Ureter (tissue), 1 donor: Measurements from ENCODE around the gene WDPCP. TPM values are rescaled to one million over a fixed set of nuclear protein-coding genes. Genes with fewer than 3 reads are reported as not detected.
"Not testable (repeated sequence)": the region's sequence is repeated elsewhere in the genome, so short reads cannot be mapped to it uniquely, and the experiment has no call there.

Experiments used
- DNase-seq: peaks from one replicate; pipeline ENCODE4 v3.0.0-alpha.2; 2020; ENCODE audit warnings: low spot score
- total RNA-seq: library from RNA; stranded (reverse); gene quantifications from one replicate; pipeline ENCODE4 v1.2.4, GENCODE V29; 2023
- donor health status: DM: yes; HTN: yes; CAD: no.

The WDPCP gene
- total RNA-seq, 1 donor from 2014 or later = 22.1 TPM

DNA sequence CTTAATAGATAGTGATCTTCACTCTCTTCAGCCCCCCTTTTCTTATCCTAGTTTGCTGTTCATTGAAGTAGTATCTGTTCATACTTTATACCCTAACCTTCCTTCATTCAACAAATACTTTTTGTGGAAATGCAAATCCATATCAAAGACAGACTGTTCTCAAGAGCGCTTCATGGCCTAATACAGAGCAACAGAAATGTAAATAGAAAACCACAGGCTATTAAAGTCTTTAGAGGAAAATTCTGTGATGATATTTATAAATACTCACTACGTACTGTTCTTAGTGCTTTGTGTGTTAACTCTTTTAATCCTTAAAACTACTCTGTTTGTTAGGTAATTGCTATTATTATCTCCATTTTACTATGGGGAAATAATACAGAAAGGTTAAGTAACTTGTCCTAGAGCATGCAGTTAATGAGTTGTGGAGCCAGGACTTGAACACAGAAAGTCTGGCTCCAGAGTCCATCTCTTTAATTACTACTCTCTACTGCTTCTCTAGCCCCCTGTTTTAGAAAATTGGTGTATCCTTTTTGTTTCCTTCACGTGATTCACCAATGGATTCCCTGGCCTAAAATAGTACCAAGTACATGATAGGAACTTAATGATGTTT, 3.4 kb upstream of the WDPCP start:
- DNase-seq = no peak

DNA sequence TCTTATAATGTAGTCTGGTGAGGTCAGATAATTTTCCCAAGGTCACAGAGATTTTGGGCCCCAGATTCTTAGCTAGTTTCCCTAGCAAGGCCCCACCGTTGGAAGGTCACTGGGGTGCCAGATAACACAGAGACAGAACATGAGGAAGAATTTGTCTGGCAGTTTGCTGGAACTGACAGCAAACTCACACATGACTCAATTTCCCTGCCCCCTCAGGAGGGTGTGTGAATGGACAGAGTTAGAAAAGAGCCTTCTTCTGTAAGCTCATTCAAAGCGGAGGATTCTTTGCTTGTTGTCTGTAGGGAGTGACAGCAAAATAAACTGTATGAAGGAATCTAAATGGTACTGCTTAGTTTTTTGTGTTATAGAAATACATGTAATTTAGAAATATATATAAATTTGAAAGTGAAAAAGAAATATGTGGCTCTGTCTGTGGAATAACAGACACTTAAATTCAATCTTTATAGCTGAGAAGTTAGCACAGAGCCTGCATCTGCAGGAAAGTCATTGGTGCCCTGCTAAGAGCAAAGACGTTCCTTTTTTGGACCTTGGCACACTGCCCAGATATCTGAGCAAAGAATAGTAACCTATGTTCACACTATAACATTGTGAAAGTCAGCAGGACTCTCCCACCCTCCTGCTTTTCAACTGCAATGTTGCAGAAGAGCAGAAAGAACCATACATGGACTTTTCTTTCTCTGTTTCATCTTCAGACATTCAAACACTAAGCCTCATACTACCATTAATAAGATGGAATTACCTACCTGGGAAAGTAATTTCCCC, 2.5 kb upstream of the WDPCP start:
- DNase-seq = no peak

DNA sequence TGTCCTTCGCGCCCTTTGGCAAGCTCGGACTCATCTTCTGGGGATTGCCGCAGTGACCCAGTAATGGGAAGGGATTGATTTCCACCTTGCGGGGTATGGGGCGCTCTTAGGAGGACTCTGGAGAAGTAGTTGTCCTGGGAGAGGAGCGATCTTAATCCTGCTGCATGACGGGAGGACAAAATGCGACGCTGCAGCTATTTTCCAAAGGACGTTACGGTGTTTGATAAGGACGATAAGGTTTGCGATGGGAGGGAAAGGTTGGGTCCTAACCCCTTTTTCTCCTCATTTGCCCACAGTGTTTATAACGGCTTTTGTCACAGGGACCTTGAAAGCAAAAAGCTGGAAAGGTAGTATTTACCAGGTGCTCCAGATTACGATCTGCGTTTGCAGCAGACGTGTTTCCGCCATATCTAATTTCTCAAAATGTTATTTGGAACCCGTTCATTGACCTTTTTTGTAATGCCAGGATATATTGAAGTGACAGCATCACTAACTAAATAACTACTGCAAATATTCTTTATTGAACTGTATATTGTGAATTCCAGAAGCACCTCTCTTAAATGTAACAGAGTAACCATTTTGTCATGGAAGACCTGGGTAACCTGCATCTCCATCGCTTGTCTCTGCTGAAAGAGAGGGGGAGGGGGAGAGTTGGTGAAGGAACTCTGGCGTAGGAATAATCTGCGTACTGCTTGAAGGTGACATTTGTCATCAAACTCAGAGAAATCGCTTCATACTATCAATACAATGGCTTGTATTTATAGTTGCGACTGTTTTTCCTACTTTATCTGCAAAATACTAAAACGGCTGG, 1.1 kb upstream of the WDPCP start:
- no peak for DNase-seq

DNA sequence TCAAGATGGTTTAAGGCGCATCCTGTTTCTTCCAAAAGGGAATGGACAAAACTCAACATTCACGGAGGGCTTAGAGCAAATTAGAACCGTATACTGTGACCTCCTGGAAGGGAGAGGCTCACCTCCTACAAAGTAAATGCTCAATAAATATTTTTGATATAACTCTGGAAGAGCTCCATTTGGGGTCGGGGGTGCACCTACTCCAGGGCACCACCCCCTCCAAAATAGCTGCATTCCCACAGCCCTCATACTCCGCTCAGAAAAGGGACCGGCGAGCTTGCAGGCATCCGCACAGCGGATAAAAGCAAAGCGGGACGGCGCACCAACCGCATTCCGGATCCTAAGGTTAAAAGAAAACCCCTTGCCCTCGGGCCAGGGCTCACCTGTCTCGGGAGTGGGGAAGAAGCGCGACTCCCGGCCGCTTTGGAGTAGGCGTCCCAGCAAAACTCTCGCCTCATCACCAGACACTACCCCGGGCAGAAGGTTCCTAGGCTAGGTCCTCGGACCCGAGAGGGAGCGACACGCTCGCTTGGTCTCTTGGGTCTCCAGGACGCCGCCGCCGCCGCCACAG, 378 bp downstream of the WDPCP start:
- no peak for DNase-seq

DNA sequence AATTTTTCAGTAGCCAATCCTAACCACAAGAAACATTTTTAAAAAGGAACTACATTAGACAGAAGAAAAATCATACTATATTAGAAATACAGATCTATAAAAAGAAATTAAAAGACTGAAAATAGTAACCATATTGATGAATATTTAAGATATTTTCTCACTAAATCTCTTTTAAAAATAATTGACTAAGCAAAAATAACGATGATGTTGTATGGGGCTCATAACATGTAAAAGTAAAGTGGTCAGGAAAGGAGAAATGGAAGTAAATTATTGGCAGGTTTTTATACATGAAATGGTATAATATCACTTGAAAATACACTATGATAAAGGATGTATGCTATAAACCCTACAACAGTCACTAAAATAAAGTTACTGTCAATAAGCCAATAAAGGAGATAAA, 5.4 kb downstream of the WDPCP start:
- DNase-seq = no peak

DNA sequence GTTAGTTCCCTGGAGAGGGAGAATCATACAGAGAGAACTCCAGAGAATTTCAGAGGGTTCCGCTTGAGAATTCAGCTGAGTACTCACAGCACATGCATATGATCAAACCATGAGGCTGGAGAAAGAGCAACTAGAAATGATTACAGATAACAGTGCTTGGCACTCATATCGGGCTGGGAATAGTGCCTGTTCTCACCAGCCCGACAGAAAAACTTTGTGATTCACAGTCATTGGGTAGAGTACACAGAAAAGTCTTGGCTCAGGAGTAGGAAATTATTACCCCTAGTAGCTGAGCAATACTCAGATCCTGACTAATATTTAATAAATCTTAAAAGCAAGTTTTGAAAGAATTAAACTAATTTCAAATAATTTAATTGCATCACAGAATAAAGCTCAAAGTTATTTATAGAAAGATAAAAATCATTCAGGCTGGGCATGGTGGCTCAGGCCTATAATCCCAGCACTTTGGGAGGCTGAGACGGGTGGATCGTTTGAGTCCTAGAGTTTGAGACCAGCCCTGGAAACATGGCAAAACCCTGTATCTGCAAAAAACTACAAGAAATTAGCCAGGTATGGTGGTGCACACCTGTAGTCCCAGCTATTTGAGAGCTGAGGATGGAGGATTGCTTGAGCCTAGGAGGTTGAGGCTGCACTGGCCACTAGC, 6.8 kb downstream of the WDPCP start:
- DNase-seq = no peak

DNA sequence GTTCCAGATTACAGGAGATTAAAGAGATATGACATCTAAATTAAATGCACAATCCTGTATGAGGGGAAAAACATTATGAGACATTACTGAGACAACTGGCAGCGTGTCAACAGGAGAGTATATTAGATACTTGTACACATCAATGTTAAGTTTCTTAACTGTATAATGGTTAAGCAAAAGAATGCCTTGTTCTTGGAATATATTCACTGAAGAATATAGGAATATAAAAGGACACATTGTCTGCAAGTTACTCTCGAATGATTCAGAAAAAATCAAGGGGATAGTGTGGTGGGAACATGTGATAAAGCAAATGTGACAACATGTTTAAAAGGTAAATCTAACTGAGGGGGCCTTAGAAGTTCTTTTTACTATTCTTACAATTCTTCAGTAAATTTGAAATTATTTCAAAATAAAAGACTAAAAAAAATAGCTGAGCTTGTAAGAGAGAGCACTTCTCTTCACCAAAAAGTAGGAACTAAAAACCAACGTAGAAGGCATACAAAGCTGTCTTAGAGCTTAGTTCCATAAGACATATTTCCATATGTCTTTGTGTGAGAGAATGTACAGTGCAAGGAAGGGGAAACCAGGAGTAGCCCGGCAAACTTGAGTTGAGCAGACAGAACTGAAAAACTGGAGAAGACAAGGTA, 7.5 kb downstream of the WDPCP start:
- DNase-seq = no peak

DNA sequence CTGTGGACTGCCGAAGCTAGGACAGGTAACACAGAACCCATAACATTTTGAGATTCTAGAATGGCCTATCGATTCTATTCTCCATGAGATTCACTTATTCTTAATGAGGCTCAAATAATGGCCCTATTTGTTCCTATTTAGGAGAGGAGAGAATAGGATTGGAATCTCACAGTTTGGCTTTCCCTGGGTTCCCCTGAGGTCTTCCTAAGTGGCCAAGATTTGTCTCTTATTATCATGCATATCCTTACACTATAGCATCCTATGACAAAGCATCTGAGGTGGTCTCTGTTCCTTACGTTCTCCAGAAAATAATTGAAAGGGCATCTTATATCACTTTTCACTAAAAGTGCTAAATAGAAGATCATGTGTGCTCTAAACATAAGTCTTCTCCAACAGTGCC, 9.5 kb downstream of the WDPCP start:
- no peak for DNase-seq

DNA sequence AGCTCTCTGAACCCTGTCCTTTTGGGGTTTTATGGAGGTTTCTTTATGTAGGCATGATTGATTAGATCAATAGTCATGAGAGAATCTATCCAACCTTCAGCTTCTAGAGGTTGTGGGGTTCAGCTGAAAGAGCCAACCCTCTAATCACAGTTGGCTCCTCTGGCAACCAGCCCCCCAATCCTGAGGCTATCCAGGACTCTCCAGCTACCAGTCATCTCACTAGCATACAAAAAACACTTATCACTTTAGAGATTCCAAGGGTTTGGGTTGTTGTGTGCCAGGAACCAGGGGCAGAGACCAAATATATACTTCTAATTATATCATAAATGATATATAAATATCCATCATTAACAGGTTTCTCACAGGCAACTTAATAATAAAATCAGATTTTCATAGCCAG, 11.7 kb downstream of the WDPCP start:
- no peak for DNase-seq

DNA sequence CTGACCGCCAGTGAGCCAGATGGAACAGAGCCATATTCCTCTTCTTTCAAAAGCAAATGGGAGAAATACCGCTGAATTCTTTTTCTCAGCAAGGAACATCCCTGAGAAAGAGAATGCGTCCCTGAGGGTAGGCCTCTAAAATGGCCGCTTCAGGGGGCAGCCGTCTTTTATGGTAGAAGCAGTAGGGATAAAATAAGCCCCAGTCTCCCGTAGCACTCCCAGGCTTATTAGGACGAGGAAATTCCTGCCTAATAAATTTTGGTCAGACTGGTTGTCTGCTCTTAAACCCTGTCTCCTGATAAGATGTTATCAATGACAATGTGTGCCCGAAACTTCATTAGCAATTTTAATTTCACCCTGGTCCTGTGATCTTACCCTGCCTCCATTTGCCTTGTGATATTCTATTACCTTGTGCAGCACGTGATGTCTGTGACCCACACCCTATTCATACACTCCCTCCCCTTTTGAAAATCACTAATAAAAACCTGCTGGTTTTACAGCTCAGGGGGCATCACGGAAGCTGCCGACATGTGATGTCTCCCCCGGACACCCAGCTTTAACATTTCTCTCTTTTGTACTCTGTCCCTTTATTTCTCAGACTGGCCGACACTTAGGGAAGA, 14.4 kb downstream of the WDPCP start:
- not testable (repeated sequence) for DNase-seq

DNA sequence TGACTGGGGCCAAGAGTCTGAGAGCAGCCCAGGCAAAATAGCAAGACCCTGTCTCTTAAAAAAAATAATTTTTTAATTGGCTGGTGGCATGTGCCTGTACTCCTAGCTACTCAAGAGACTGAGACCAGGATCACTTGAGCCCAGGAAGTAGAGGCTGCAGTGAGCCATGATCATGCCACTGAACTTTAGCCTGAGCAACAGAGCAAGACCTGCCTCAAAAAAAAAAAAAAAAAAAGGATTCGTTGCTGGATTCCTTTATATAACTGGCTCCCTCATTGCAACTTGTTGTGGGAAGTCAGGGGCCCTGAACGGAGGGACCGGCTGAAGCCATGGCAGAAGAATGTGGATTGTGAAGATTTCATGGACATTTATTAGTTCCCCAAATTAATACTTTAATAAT, 15.3 kb downstream of the WDPCP start:
- not testable (repeated sequence) for DNase-seq

DNA sequence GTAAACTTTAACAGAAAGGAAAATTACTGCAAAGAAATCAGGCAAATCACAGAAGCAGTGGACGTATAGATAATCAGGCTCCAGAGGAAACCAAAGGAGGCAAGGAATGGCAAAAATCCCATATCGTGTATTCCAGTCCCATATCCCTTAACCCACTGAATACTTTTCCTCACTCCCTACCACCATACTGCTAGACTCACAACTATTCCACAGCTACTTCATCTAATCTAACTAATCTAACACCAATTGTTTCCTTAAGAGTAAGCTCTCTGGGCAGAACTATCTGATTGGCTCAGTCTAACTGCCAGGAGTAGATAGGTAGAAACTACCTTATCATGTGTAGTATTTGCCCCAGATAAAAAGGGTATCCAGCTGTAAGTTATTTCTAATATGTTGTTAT, 16.3 kb downstream of the WDPCP start:
- DNase-seq = no peak

DNA sequence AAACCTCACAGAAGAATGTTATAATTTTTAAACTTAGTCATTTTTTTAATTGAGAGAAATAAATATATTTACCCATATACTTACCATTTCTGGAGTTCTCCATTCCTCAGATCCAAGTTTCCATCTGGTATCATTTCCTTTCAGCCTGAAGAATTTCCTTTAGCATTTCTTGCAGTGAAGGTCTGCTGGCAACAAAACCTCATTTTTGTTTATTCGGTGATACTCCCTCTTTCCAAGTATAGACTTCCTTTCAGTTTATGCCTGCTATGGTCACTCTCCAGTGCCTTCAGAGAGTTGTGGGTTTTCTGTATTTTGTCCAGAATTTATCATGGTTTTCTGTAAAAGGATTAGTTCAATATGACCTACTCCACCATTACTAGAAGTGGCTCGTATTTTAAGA, 17.0 kb downstream of the WDPCP start:
- no peak for DNase-seq

DNA sequence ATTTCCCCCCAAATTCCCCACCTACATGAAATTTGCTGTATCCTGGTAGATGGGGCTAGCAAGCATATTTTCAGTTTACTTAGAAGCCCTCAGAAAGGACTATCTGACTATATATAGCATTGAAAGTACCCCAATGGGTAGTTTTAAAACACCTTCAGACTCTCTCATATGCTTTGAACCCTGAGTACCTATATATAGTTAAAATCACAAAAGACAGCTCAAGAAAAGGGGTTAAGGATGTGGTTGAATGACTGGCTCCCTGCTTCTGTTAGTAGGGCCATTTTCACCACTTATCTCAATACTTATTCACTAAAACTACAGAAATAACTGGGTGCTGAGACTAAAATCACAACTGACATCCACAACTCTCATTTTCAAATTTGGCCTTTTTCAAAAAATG, 18.5 kb downstream of the WDPCP start:
- no peak for DNase-seq

DNA sequence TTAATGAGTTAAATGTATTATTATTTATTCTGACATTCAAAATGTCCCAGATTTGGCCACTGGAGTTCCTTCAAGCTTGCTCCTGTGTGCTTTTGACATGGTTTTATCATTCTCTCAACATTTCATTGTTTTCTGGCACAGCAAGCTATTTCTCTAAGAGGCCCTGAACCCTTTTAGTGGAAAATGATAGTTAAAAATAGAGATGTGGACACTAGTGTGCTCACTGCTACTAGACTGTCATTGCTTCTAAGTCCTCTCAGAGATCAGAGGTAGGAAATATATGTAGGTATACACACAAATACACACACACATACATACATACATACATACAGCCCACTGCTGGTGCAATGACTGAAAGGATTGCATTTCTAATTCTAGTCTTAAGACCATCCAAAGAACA, 25.5 kb downstream of the WDPCP start:
- no peak for DNase-seq

DNA sequence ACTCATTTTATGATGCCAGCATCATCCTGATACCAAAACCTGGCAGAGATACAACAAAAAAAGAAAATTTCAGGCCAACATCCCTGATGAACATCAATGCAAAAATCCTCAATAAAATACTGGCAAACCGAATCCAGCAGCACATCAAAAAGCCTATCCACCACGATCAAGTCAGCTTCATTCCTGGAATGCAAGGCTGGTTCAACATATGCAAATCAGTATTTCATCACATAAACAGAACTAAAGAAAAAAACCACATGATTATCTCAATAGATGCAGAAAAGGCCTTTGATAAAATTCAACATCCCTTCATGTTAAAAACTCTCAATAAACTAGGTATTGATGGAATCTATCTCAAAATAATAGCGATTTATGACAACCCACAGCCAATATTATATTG, 29.4 kb downstream of the WDPCP start:
- DNase-seq = not testable (repeated sequence)

DNA sequence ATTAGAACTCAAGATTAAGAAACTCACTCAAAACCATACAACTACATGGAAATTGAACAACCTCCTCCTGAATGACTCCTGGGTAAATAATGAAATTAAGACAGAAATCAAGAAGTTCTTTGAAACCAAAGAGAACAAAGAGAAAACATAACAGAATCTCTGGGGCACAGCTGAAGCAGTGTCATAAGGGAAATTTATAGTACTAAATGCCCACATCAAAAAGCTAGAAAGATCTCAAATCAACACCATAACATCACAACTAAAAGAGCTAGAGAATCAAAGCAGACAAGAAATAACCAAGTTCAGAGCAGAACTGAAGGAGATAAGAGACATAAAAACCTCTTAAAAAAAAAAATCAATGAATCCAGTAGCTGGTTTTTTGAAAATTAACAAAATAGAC, 30.5 kb downstream of the WDPCP start:
- DNase-seq = not testable (repeated sequence)

DNA sequence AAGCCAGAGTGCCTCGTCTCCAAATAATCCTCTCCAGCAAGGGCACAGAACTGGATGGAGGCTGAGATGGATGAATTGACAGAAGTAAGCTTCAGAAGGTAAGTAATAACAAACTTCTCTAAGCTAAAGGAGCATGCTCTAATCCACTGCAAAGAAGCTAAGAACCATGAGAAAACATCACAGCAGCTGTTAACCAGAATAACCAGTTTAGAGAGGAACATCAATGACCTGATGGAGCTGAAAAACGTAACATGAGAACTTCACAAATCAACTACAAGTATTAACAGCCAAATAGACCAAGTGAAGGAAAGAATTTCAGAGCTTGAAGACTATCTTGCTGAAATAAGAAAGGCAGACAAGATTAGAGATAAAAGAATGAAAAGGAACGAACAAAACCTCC, 32.3 kb downstream of the WDPCP start:
- DNase-seq = no peak

DNA sequence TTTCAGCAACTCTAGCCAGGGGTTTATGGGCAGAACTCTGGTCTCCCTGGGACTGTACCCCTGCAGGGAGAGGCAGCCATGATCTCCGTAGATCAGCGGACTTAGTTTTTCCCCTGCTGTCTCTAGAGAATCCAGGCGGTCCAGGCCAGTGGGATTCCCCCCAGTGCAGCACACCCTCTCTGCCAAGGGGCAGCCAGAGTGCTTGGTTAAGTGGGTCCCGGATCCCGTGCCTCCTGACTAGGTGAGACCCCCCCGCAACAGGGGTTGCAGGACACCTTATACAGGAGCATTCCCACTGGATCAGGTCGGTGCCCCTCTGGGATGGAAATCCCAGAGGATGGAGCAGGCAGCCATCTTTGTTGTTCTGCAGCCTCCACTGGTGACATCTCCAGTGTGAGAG, 33.0 kb downstream of the WDPCP start:
- DNase-seq = no peak

DNA sequence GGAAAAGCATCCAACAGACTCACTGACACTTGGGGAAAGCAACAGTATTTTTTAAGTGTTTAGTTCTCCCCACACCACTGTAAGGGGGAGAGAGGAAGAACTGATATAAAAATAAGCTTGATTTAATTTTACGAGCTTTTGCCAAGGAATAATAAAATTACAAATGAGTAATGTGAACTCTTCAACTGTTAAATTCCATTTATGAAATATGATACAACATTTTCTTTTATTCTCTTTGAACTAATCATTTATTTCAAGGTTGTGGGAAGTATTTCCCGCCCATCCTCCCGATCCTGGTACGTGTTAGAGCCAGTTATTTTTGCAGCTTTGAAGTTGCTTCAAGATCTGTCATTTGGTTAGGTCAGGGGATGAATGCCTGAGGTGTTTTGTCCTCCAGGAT, 35.2 kb downstream of the WDPCP start:
- DNase-seq = no peak

DNA sequence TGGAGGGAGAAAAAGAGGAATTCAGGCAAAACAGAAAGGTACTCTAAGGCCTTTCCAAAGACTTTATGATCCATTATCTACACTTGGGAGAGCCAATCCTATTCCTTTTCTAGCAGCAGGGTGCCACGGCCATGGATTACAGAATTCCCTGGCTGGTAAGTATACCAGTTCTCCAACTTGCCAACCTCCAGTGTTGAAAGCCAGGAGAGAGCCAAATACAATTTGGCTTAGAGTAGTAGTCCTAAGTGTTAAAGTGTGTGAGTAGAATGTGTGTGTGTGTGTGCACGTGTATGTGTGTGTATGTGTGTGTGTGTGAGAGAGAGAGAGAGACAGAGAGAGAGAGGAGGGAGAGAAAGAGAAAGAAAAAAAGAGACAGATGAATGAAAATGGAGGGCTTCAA, 43.3 kb downstream of the WDPCP start:
- no peak for DNase-seq
